HK-2 (cell line): ENCODE data around the gene ZMYM5.
"Not testable (repeated sequence)": the region's sequence is repeated elsewhere in the genome, so short reads cannot be mapped to it uniquely, and the experiment has no call there.

Experiments
- DNase-seq: peaks from one replicate; pipeline ENCODE4 v3.0.0-alpha.2; 2018; ENCODE audit not compliant: unreplicated experiment

ZMYM5 gene

DNA sequence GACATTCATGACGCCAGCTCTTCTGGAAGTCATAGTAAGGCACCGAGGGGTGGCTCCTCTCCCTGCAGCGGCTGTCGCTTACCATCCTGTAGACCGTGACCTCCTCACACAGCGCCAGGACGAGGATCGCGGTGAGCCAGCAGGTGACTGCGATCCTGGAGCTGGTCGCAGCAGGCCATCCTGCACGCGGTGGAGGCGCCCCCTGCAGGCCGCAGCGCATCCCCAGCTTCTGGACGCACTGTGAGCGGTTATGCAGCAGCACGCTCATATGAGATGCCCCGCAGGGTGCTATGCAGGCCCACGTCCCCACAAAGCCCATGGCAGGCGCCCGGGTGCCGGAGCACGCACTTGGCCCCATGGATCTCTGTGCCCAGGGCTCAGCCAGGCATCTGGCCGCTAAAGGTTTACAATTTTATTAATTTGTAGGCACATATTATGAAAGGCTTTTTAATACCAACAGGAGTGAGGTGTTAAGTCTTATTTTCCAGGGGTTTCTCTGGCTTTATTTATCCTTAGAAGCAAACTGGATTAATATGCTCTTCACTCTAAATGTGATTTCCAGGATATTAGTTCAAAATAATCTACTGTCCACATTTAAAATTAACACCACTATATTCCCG is 45.1 kb downstream of the ZMYM5 start:
- no peak for DNase-seq

DNA sequence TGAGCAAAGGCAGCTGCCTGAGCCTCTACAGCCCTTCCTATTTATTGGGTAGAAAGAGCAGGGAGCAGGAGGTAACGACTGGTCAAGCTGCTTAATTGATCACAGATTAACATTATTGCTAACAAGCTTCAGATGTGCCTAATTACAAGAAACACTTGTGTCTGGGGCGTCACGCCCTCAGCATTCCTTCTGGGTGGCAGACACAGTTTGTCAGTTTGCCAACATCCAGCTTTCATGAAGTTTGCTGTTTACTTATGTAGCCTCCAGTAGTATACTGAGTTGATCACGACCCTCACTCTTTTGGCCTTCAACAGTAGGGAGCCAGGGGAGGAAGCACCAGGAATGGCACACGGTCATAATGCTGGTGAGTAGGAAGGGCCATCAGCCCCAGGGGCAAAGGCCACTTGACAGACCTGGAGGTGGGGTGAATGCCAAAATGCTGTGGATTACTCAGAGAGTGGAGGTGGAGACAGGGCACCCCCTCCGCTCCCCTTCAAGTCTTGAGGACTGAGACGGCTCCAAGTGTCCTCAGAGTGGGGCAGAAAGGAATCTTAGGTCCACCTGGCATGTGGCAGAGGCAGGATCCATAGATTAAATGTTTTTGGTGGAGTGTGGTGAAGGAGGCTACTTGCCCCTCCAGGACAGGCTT is 45.8 kb downstream of the ZMYM5 start:
- DNase-seq, result no peak

GRCh38 chr13:19817106-19817505 is 46.3 kb downstream of the ZMYM5 start:
- DNase-seq, result no peak

DNA sequence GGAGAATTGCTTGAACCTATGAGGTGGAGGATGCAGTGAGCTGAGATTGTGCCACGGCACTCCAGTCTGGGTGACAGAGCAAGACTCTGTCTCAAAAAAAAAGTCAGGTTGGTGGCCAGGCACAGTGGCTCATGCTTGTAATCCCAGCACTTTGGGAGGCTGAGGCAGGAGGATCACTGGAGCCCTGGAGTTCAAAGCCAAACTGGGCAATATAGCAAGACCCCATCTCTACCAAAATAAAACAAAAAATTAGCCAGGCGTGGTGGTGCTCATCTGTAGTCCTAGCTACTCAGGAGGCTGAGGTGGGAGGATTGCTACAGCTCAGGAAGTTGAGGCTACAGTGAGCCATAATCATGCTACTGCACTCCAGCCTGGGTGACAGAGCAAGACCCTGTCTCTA is 47.6 kb downstream of the ZMYM5 start:
- DNase-seq, result not testable (repeated sequence)

DNA sequence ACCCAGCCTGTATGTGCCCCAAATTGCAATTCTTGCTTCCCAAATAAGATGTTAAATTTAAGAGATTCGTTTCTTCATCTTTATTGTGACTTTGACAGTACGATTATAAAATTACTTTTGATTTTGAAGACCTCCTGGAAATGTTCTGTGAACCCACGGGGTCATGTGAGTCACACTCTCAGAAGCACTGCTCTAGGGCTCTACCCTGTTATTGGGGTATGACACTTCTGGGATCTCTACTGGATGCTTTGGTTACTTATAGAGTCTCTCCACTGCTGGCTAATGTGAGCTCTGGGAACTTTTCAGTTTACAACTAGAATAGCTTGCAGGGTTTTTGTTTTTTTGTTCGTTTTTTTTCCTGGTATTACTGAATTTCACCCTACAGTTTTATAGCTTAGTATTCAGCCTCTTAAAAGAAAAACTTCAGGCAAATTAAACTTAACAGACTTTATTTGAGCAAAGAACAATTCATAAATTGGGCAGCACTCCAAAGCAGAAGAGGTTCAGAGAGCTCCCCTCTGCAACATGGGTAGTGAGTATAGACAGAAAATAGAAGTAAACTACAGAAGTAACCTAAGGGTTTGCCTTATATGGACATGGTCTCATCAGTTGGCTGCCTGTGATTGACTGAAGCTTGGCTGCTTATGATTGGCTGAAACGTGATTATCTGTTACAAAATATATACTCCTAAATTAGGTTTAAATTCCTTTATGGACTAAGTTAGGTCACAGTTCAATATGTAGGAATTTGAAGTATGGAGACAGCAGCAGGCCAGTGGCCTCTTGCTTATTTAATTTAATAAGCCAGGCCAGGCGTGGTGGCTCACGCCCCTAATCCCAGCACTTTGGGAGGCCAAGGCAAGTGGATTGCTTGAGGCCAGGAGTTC is 52.2 kb downstream of the ZMYM5 start:
- DNase-seq, result no peak

GRCh38 chr13:19810151-19810550 is 53.3 kb downstream of the ZMYM5 start:
- no peak for DNase-seq

- DNase-seq, result no peak
Measured at GRCh38 chr13:19805765-19806164, 57.7 kb downstream of the ZMYM5 start.

- DNase-seq, result no peak
Measured at GRCh38 chr13:19795956-19796355, 67.5 kb downstream of the ZMYM5 start.

DNA sequence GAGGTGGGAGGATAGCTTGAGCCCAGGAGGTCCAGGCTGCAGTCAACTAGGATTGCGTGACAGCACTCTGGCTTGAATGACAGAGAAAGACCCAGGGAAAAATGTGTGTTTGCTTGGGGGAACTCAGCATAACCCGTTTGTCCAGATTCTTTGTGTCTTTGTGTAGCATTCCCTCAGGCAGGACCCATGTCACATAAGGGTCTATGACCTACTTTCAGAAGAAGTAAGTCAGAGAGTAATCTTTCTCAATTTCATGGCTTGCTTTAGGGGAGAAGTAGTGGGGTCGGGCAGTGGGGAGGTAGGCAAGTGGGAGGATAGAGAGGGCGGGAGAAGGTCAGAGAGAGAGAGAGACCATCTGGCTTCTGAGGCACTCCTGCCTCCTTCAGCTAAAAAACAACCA is 68.8 kb downstream of the ZMYM5 start:
- DNase-seq, result no peak

- no peak for DNase-seq
Measured at GRCh38 chr13:19791953-19792537, 71.4 kb downstream of the ZMYM5 start.

- DNase-seq, result peak; percentile 89
Measured at GRCh38 chr13:19782727-19783682, 80.4 kb downstream of the ZMYM5 start, which contains the start of gene PSPC1. PSPC1 (minus strand) TSS chr13:19782945; CDS start chr13:19782757, 188 bp downstream.

- peak; percentile 44 for DNase-seq
Measured at GRCh38 chr13:19782049-19782726, 81.3 kb downstream of the ZMYM5 start.

DNA sequence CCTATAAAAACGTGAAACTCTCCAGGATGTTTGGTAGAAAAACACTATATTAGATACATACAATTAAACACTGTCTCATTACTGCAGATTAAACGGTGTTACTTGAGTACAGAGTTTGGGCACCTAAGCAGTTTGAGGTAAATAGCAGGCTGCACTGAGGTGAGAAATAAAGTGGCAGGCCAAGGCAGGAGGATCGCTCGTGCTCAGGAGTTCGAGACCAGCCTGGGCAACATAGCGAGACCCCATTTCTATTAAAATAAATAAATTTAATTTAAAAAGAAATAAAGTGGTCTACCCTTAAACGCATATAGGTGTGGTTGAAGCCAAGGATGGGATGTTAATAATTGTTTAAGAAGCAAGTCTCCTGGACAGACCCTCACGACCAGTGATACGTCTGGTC is 81.9 kb downstream of the ZMYM5 start:
- no peak for DNase-seq

GRCh38 chr13:19780753-19781418 is 82.6 kb downstream of the ZMYM5 start:
- DNase-seq, result not testable (repeated sequence)
